HepG2 (cell line): ENCODE results near the gene CFAP300. TPM values are rescaled to one million over a fixed set of nuclear protein-coding genes. Genes with fewer than 3 reads are reported as not detected.
A peak's percentile ranks its signal among the peaks of the same experiment; 100 is the strongest.

ENCODE experiments used
- AHDC1 ChIP-seq: sonication (generic); formaldehyde crosslinking; IDR thresholded peaks from 2 replicates; pipeline ENCODE4 v1.5.1; 2020; ENCODE audit warnings: mild to moderate bottlenecking, missing genetic modification reagents, borderline replicate concordance
- ARID5B ChIP-seq: IDR thresholded peaks from 2 replicates; pipeline ENCODE4 v1.4.0; 2020; ENCODE audit warnings: mild to moderate bottlenecking, missing genetic modification reagents
- ARNT2 ChIP-seq: sonication (generic); formaldehyde crosslinking; IDR thresholded peaks from 2 replicates; pipeline ENCODE4 v1.8.0; 2022; ENCODE audit warnings: mild to moderate bottlenecking, low read depth, missing genetic modification reagents, moderate library complexity
- ASH2L ChIP-seq: fragments of 300-600, 200-600 bp; sonication (generic); IDR thresholded peaks from 2 replicates; pipeline ENCODE4 v1.7.0; 2017; ENCODE audit warnings: low read depth, mild to moderate bottlenecking, moderate library complexity, mixed read lengths, low read length; ENCODE audit not compliant: insufficient read length
- CBX1 ChIP-seq: IDR thresholded peaks from one replicate; pipeline ENCODE4 v1.6.1; 2016; ENCODE audit warnings: antibody characterized with exemption, low read depth
- FOXO1 ChIP-seq: sonication (generic); formaldehyde crosslinking; IDR thresholded peaks from 2 replicates; pipeline ENCODE4 v1.4.0; 2020; ENCODE audit warnings: missing genetic modification reagents
- GLI4 ChIP-seq: sonication (generic); formaldehyde crosslinking; IDR thresholded peaks from 2 replicates; pipeline ENCODE4 v1.5.1; 2020; ENCODE audit warnings: missing genetic modification reagents, mild to moderate bottlenecking, moderate library complexity, borderline replicate concordance
- GMEB2 ChIP-seq: IDR thresholded peaks from 2 replicates; pipeline ENCODE4 v1.6.1; 2016; ENCODE audit warnings: missing biosample characterization, missing genetic modification reagents, low read depth
- MAFF ChIP-seq: IDR thresholded peaks from 2 replicates; pipeline ENCODE4 v1.6.1; 2011; ENCODE audit warnings: low read depth, low read length, improper control_type of control experiment
- NKX3-1 ChIP-seq: sonication (generic); formaldehyde crosslinking; IDR thresholded peaks from 2 replicates; pipeline ENCODE4 v1.5.0; 2020; ENCODE audit warnings: missing genetic modification reagents
- TBL1XR1 ChIP-seq: fragments of 150-350 bp; IDR thresholded peaks from 2 replicates; pipeline ENCODE4 v1.6.1; 2014; ENCODE audit warnings: borderline replicate concordance, low read length; ENCODE audit not compliant: partially characterized antibody
- ZNF430 ChIP-seq: sonication (generic); formaldehyde crosslinking; IDR thresholded peaks from 2 replicates; pipeline ENCODE4 v1.9.0; 2021; ENCODE audit warnings: mild to moderate bottlenecking, missing genetic modification reagents
- ZNF644 ChIP-seq: IDR thresholded peaks from 2 replicates; pipeline ENCODE4 v1.6.1; 2016; ENCODE audit warnings: low read depth
- ZNF740 ChIP-seq: sonication (generic); formaldehyde crosslinking; IDR thresholded peaks from 2 replicates; pipeline ENCODE4 v1.4.0; 2020; ENCODE audit warnings: missing genetic modification reagents
- ZNF839 ChIP-seq: sonication (generic); formaldehyde crosslinking; IDR thresholded peaks from 2 replicates; pipeline ENCODE4 v1.4.0; 2020; ENCODE audit warnings: missing genetic modification reagents, mild to moderate bottlenecking, borderline replicate concordance
- polyA plus RNA-seq, 8 experiments: library from polyadenylated mRNA; depleted of rRNA in 3 of 8; stranded (reverse) in 7 of 8; unstranded in 1 of 8; fragments of >200 nt; fragmentation: Illumina TruSeq in 4 of 8; extraction: Trizol in 4 of 8; gene quantifications; 2 replicates each; pipeline versions ENCODE4 v1.2.1 to v1.2.3, GENCODE V29; 2011 to 2016; ENCODE audit warnings: low read depth in 4 of 8, missing spikeins in 1 of 8, mixed read lengths in 1 of 8; ENCODE audit not compliant: insufficient read depth in 1 of 8
- total RNA-seq, 5 experiments: library from RNA; depleted of rRNA; stranded (reverse); fragments of >200 nt; fragmentation: Illumina TruSeq; extraction: Trizol; gene quantifications; 2 replicates each; pipeline ENCODE4 v1.2.3, GENCODE V29; 2016; ENCODE audit warnings: low read depth in 1 of 5
- TF ChIP-seq, protein P1 (sequence below): IDR thresholded peaks from 2 replicates; pipeline ENCODE4 v1.6.1; 2018; ENCODE audit warnings: missing genetic modification reagents

The CFAP300 gene
- total and polyA plus RNA-seq, 2 of the 13 experiments (the other 11 are each of a cell fraction or from before 2014, with no cell fraction given) = not detected

DNA sequence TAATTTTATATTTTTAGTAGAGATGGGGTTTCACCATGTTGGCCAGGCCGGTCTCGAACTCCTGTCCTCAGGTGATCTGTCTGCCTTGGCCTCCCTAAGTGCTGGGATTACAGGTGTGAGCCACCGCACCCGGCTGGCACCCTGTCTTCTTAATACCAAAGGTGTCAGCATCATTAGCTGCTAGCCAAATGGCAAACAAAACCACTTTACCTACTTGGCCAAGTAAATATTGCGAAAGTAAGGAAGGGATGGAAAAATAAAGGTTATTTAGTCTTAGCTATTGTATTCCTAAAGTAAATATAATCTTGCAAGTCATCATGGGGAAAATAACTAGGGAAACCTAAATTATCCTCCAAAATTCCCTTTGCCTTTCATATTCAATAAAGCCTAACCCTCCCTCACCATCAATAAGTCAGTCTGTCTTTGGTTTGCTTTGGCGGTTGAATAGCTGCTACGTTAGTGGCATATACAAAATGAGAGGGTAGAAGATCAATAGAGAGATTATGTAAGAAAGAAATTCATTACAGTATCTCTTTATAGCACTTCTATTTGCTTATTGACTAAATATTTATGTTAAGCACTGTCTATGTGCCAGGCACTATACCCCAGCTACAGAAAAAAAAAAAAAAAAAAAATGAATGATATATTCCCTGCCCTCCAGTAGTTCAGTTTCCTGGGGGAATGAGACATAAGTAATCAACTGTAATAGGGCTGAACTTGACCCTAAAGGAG lies 40.2 kb upstream of the CFAP300 start (continued):
- TF ChIP-seq GMEB2 (CRISPR knock-in tag) = no peak
- TF ChIP-seq ZNF430 = no peak
- TF ChIP-seq TBL1XR1 = no peak
- TF ChIP-seq ARID5B (CRISPR knock-in tag) = peak; percentile 94
- peak; percentile 70; the same call in 1 of the 2 replicates for TF ChIP-seq FOXO1 (CRISPR knock-in tag)
- TF ChIP-seq AHDC1 = no peak; the same call in 1 of the 2 replicates
- no peak for TF ChIP-seq NKX3-1 (CRISPR knock-in tag)
- TF ChIP-seq ARNT2 = no peak
- no peak for TF ChIP-seq ZNF839 (CRISPR knock-in tag)
- no peak for TF ChIP-seq ASH2L
- TF ChIP-seq, protein P1, sequence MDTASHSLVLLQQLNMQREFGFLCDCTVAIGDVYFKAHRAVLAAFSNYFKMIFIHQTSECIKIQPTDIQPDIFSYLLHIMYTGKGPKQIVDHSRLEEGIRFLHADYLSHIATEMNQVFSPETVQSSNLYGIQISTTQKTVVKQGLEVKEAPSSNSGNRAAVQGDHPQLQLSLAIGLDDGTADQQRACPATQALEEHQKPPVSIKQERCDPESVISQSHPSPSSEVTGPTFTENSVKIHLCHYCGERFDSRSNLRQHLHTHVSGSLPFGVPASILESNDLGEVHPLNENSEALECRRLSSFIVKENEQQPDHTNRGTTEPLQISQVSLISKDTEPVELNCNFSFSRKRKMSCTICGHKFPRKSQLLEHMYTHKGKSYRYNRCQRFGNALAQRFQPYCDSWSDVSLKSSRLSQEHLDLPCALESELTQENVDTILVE (CRISPR knock-in tag) = peak; percentile 51; the same call in 1 of the 2 replicates
- TF ChIP-seq CBX1 = no peak
- TF ChIP-seq GLI4 (CRISPR knock-in tag) = no peak
- no peak for TF ChIP-seq MAFF
- TF ChIP-seq ZNF740 (CRISPR knock-in tag) = no peak
- TF ChIP-seq ZNF644 = peak; percentile 77
